Stimulated activated CD8-positive, alpha-beta memory T cell treated with anti-CD3 and anti-CD28 coated beads, Interleukin-4, amount 100 ng/mL, for 1 hour (primary cell): Measurements from ENCODE around the gene ADCK1.
"Not testable (repeated sequence)": the region's sequence is repeated elsewhere in the genome, so short reads cannot be mapped to it uniquely, and the experiment has no call there.

Experiments used
- DNase-seq, 2 donors: peaks; one replicate each; pipeline ENCODE4 v3.0.0-alpha.2; 2020; ENCODE audit warnings: low read depth in 2 of 2, low spot score in 1 of 2

Gene ADCK1

GRCh38 chr14:77864085-77864484 lies 64.2 kb downstream of the ADCK1 start:
- no peak for DNase-seq

GRCh38 chr14:77864580-77864979 lies 64.7 kb downstream of the ADCK1 start:
- DNase-seq = no peak

- DNase-seq = no peak
Measured at GRCh38 chr14:77865455-77865854, 65.5 kb downstream of the ADCK1 start.

GRCh38 chr14:77866932-77867331 lies 67.0 kb downstream of the ADCK1 start:
- no peak for DNase-seq

GRCh38 chr14:77867476-77867875 lies 67.6 kb downstream of the ADCK1 start:
- DNase-seq = no peak

GRCh38 chr14:77868552-77869285 lies 68.8 kb downstream of the ADCK1 start:
- no peak for DNase-seq

GRCh38 chr14:77869340-77869739 lies 69.4 kb downstream of the ADCK1 start:
- DNase-seq = no peak

- no peak for DNase-seq
Measured at GRCh38 chr14:77870646-77871045, 70.7 kb downstream of the ADCK1 start.

GRCh38 chr14:77872152-77872551 lies 72.2 kb downstream of the ADCK1 start:
- no peak for DNase-seq

- DNase-seq = no peak
Measured at GRCh38 chr14:77872983-77873382, 73.1 kb downstream of the ADCK1 start.

- no peak for DNase-seq
Measured at GRCh38 chr14:77878783-77879182, 78.9 kb downstream of the ADCK1 start.

GRCh38 chr14:77880056-77880455 lies 80.1 kb downstream of the ADCK1 start:
- no peak for DNase-seq

GRCh38 chr14:77882098-77882497 lies 82.2 kb downstream of the ADCK1 start:
- DNase-seq = no peak

- DNase-seq = no peak
Measured at GRCh38 chr14:77882636-77883035, 82.7 kb downstream of the ADCK1 start.

- no peak for DNase-seq
Measured at GRCh38 chr14:77883131-77883846, 83.4 kb downstream of the ADCK1 start.

- DNase-seq = no peak
Measured at GRCh38 chr14:77883847-77884238, 83.9 kb downstream of the ADCK1 start.

GRCh38 chr14:77885367-77885766 lies 85.5 kb downstream of the ADCK1 start:
- DNase-seq = no peak

- no peak for DNase-seq
Measured at GRCh38 chr14:77886010-77886409, 86.1 kb downstream of the ADCK1 start.

GRCh38 chr14:77888903-77889302 lies 89.0 kb downstream of the ADCK1 start:
- DNase-seq = not testable (repeated sequence)

GRCh38 chr14:77889971-77890442 lies 90.1 kb downstream of the ADCK1 start:
- DNase-seq = no peak

- no peak for DNase-seq
Measured at GRCh38 chr14:77890873-77891272, 91.0 kb downstream of the ADCK1 start.

GRCh38 chr14:77892381-77892871 lies 92.5 kb downstream of the ADCK1 start:
- DNase-seq = no peak
